HG02571 (cell line): Measurements from ENCODE around the gene NRAS.

ENCODE experiments used
- ATAC-seq: cut with Tn5 transposase; IDR thresholded peaks from one replicate; pipeline ENCODE4 v1.9.1; 2021; ENCODE audit warnings: mild to moderate bottlenecking, moderate library complexity; ENCODE audit not compliant: unreplicated experiment

The NRAS gene

GRCh38 chr1:114685851-114686250 lies 30.7 kb downstream of the NRAS start:
- no peak for ATAC-seq

DNA sequence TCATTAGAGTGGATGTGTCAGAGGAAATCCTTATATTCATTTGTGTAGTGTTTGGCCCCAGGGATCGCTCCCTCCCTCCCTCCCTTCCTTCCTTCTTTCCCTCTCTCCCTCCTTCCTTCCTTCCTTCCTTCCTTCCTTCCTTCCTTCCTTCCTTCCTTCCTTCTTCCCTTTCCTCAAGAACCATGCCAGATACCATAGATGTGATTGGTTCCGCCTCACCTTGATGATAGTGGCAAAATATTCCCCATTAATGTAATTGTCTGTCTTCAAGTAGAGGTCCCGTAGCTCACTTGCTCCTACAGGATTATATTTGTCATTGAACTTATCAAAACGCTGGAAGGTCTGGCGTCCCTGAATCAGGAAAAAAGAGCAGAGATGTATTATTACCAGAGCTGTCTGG lies 38.9 kb downstream of the NRAS start:
- ATAC-seq, result no peak

- no peak for ATAC-seq
Observed at GRCh38 chr1:114676115-114676514, 40.5 kb downstream of the NRAS start.

DNA sequence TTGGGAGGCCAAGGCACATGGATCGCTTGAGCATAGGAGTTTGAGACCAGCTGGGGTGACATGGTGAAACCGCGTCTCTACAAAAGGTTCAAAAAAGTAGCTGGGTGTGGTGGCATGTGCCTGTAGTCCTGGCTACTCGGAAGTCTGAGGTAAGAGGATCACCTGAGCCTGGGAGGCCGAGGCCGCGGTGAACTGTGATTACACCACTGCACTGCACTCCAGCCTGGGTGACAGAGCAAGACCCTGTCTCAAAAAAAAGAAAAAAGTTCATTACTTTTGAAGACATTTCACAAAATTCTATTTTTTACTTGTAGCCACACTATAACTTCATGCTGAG lies 44.7 kb downstream of the NRAS start:
- no peak for ATAC-seq

DNA sequence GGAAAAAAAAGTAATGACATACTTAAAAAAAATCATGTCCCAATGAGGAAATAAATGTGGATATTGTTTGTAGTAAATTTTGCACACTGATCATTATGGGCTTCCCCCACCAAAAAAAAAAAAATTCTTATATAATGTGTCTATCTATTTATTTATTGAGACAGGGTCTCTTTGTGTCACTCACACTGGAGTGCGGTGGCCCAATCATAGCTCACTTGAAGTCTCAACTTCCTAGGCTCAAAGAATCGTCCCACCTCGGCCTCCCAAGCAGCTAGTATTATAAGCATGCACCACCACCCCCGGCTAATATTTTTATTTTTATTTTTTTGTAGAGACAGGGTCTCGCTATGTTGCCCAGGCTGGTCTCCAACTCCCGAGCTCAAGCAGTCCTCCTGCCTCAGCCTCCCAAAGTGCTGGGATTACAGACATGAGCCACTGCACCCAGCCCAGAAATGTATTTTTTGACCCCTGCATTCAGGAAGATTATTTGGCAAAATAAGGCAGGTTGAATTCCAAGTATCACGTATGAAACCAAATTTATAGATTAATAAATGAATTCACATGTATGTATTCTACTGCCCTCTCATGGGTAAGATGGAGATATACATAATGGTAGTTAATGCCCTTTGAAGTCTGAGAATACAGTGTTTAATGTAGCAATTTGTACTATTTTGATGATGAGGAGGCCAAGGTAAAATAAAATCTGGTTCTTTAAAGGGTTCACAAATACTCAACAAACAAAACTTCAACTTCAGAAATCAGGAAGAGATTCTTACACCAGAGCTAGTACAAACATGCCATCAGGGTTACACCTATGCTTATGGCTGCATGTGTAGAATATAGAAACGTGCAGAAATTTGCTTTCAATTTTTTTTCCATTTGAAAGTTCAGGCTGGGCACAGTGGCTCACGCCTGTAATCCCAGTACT lies 45.3 kb downstream of the NRAS start:
- ATAC-seq, result no peak

- peak; percentile 99 for ATAC-seq
Observed at GRCh38 chr1:114670083-114671010, 46.2 kb downstream of the NRAS start.

DNA sequence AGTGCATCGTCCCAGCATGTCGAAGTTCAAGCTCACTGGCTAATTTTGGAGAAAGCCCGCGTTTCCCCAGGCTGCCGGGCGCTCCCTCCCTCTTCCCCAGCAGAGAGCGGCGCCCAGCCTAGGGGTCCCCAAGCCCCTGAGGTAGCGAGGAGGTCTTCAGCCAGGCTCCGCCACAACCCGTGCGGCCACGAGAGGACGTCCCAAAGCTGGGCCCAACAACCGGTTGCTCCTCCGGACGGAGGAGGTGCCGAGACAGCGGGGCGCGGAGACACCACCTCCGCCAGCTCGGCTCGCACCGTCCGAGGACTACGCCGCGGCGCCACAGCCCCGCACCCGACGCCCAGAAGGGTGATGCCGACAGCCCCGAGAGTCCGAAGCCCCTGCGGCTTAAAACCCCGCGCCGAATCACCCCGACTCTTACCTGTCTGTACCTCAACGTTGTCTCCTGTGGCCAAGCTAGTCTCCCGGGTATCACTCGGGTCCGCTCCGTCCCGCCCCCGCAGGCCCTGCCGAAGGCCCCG lies 46.9 kb downstream of the NRAS start, which contains the start of gene DENND2C:
Gene DENND2C, minus strand, starts transcription at position 488 of the 521 bp plus-strand sequence. CDS start 44,065 bp downstream, outside the sequence.
- peak; percentile 67 for ATAC-seq

DNA sequence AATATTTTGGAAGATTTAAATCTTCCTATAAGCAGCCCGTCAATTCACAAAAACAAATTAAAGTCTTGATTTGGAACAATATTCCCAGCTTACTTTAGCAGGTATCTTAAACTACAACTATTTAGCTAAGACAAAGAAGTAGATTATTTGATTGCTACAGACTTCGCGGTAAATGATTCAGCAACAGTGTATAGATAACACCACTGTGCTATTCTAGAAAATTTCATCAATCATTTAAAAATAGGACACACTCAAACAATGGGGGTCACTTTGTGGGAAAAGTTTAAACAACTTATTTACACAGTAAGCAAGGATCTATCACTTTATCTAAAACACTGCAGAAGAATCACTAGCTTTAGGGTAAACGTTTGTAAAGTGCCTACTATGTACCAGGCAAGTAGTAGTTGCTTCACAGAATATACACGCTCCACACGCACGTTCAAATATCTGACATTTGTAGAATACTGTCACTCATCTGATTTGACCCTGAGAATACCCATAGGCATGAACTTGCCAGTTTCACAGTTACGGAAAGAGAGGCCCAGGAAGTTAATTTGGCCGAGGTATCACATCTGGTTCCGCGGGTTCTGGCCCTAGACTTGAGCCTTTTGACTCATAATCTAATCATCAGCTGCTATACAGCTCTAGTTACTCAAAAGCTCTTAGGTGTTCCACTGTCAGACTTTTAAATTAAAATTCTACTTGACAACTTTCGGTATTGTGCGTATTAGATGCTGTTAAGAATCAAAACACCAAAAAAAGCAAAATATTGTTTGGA lies 47.6 kb downstream of the NRAS start:
- ATAC-seq, result no peak

- ATAC-seq, result no peak
Observed at GRCh38 chr1:114668373-114668772, 48.2 kb downstream of the NRAS start.

GRCh38 chr1:114666954-114667353 lies 49.6 kb downstream of the NRAS start:
- no peak for ATAC-seq

GRCh38 chr1:114660238-114660637 lies 56.3 kb downstream of the NRAS start:
- ATAC-seq, result no peak
